HG02588 (cell line): Measurements from ENCODE around the gene TMEM259.

Experiments used
- ATAC-seq: cut with Tn5 transposase; IDR thresholded peaks from one replicate; pipeline ENCODE4 v1.9.1; 2021; ENCODE audit warnings: mild to moderate bottlenecking, moderate library complexity; ENCODE audit not compliant: unreplicated experiment

The TMEM259 gene

GRCh38 chr19:1055886-1056620 is 35.1 kb upstream of the TMEM259 start:
- ATAC-seq, result no peak

DNA sequence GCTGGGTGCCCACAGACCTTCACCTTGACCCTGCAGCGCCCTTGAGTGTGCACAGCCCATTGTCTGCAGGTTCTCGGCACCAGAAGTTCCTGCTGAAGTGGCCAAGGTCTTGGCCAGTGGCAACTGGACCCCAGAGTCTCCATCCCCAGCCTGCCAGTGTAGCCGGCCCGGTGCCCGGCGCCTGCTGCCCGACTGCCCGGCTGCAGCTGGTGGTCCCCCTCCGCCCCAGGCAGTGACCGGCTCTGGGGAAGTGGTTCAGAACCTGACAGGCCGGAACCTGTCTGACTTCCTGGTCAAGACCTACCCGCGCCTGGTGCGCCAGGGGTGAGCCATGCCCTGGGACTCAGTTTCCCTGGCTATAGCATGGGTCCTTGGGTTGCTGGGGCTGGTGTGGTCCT is 34.1 kb upstream of the TMEM259 start:
- ATAC-seq, result no peak

DNA sequence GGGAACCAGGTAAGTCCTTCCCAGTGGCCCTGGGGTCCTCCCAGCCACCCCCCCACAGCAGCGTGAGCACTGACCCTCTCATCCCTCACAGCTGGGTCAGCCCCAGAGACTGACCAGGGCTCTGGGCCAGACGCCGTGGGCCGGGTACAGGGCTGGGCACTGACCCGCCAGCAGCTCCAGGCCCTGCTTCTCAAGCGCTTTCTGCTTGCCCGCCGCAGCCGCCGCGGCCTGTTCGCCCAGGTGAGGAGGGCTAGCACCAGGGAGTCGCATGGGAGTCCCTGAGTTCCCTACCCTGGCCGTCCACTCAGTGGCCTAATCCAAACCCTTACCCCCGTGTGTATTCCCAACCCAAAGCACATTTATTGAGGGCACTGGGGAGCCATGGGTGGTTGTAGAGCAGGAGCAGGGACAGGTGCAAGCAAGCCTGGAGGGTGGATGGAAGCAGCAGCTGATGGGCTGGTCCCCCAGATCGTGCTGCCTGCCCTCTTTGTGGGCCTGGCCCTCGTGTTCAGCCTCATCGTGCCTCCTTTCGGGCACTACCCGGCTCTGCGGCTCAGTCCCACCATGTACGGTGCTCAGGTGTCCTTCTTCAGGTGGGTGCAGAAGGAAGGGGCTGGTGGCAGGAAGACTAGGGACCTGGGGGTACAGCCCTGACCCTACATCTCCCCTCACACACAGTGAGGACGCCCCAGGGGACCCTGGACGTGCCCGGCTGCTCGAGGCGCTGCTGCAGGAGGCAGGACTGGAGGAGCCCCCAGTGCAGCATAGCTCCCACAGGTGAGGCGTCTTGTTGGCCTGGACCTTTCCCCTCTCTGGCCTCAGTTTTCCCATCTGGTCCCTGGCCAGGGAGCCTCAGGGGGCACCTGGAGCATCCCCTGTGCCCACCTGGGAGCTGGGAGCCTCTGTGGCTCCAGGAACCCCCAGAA is 33.4 kb upstream of the TMEM259 start:
- no peak for ATAC-seq

- no peak for ATAC-seq
Measured at GRCh38 chr19:1053176-1054101, 32.5 kb upstream of the TMEM259 start.

- no peak for ATAC-seq
Measured at GRCh38 chr19:1052349-1052975, 31.5 kb upstream of the TMEM259 start.

- no peak for ATAC-seq
Measured at GRCh38 chr19:1051791-1052190, 30.9 kb upstream of the TMEM259 start.

DNA sequence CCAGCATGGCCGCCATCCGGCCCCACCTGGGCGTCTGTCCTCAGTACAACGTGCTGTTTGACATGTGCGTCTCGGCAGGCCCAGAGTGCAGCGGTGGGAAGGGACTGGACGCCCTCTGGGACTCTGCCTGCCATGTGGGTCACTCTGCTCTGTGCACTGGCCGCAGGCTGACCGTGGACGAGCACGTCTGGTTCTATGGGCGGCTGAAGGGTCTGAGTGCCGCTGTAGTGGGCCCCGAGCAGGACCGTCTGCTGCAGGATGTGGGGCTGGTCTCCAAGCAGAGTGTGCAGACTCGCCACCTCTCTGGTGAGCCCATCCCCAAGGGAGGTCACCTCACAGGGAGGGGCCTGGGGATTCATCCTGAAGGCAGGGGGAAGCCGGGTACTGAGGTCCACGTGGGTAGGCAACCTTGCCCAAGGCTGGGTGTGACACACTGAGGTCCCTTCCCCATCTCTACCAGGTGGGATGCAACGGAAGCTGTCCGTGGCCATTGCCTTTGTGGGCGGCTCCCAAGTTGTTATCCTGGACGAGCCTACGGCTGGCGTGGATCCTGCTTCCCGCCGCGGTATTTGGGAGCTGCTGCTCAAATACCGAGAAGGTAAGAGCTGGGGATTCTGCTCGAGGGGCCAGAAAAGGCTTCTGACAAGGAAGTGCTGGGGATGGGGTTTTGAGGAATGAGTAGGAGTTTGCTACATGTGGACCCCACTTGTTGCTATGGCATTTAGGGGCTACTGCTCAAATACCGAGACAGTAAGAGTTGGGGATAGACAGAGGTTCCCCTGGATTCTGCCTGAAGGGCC is 30.3 kb upstream of the TMEM259 start:
- no peak for ATAC-seq

GRCh38 chr19:1049800-1050199 is 28.9 kb upstream of the TMEM259 start:
- ATAC-seq, result no peak

- ATAC-seq, result no peak
Measured at GRCh38 chr19:1049106-1049505, 28.2 kb upstream of the TMEM259 start.

- no peak for ATAC-seq
Measured at GRCh38 chr19:1047696-1048147, 26.8 kb upstream of the TMEM259 start.

DNA sequence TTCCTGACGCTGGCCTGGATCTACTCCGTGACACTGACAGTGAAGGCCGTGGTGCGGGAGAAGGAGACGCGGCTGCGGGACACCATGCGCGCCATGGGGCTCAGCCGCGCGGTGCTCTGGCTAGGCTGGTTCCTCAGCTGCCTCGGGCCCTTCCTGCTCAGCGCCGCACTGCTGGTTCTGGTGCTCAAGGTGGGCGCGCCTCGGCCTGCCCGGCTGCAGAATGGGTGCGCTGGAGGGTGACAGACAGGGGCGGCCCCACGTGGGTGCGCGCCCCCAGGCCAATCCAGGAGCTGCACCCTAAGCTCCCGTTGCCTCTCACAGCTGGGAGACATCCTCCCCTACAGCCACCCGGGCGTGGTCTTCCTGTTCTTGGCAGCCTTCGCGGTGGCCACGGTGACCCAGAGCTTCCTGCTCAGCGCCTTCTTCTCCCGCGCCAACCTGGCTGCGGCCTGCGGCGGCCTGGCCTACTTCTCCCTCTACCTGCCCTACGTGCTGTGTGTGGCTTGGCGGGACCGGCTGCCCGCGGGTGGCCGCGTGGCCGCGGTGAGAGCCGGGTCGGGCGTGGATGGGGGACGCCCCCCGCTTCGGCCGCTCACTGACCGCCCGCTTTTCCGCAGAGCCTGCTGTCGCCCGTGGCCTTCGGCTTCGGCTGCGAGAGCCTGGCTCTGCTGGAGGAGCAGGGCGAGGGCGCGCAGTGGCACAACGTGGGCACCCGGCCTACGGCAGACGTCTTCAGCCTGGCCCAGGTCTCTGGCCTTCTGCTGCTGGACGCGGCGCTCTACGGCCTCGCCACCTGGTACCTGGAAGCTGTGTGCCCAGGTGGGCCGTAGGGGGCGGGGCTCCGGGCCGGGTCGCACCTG is 26.1 kb upstream of the TMEM259 start:
- ATAC-seq, result no peak

- ATAC-seq, result no peak
Measured at GRCh38 chr19:1046117-1046626, 25.2 kb upstream of the TMEM259 start.

DNA sequence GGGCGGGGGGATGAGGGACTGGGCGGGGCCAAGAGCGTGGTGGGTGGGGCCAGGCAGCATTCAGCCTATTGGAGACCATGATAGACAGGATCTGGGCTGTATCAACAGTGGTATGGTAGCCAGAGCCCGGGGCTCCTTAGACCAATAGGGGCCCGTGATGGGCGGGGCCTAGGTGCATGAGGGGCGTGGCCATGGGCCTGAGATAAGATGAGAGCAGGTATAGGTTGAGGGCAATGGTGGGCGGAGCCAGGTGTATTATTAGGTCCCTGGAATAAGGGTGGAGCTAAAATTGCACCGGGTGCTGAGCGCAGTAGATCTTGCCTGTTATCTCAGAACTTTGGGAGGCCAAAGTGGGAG is 24.3 kb upstream of the TMEM259 start:
- ATAC-seq, result no peak

- no peak for ATAC-seq
Measured at GRCh38 chr19:1042689-1043511, 22.0 kb upstream of the TMEM259 start.

DNA sequence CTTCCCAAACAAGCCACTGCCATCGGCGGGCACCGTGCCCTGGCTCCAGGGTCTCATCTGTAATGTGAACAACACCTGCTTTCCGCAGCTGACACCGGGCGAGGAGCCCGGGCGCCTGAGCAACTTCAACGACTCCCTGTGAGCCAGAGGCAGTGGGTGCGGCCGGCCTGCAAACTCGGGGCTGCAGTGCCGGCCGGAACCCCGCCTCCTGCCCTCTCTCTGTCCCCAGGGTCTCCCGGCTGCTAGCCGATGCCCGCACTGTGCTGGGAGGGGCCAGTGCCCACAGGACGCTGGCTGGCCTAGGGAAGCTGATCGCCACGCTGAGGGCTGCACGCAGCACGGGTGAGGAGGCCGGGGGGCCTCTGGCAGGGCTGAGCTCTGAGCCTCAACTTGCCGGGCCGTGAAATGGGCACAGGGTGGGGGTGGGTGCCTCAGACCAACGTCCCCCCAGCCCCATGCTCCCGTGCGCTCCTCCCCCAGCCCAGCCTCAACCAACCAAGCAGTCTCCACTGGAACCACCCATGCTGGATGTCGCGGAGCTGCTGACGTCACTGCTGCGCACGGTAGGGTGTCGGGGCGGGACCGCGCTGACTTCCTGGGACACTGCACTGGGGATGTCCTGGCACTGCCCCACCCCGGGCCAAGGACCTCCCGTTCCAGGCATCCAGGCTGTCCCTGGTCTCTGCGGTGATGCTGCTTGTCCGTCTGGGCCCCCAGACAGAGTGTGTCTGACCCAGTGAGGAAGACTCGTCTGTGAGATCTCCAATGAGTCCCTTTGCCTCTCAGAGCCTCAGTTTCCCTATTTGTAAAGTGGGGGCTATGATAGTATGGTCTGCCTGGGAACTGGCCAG is 21.1 kb upstream of the TMEM259 start:
- ATAC-seq, result no peak

DNA sequence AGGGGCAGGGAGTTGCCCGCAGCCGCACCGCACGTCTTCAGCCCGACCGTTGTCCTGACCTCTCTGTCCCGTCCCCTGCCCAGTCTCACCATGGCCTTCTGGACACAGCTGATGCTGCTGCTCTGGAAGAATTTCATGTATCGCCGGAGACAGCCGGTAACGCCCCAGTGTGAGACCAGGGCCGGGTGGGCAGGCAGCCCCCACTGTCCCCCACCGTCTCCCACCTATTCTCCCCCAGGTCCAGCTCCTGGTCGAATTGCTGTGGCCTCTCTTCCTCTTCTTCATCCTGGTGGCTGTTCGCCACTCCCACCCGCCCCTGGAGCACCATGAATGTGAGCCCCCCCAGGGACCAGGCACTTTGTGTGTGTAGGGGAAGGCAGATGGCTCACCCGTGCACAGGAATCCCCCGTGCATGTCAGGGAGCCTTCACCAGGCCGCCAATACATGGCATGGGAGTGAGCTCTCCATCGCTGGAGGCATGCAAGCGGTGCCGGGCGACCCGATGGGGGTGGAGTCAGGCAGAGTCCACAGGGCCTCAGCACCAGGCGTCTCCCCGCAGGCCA is 20.4 kb upstream of the TMEM259 start:
- ATAC-seq, result no peak
